K562 (cell line): ENCODE measurements around the gene CTDNEP1. TPM values are rescaled to one million over a fixed set of nuclear protein-coding genes. Genes with fewer than 3 reads are reported as not detected.

Experiments used
- ATAC-seq: fragments of 200-7000 bp; cut with Tn5 transposase; 3 replicates; pipeline ENCODE4 v1.9.1; 2020; ENCODE audit warnings: moderate library complexity
- BruUV-seq: library from RNA; stranded (reverse); fragments of 400-500 nt; replicated peaks from 2 replicates; lab custom pipeline; 2021; lab: Mats Ljungman, UMichigan
- CTCF ChIA-PET: fragments of 300-600 bp; formaldehyde crosslinking; extraction: SDS; loops from one replicate; lab custom pipeline; 2021; ENCODE audit warnings: low intra/inter-chr PET ratio; lab: Yijun Ruan, JAX
- POLR2A ChIA-PET: fragments of 300-600, 350-650 bp; sonication (Branson Sonifier 250); formaldehyde crosslinking; extraction: SDS; loops from one replicate; lab custom pipeline; 2021; ENCODE audit warnings: antibody characterized with exemption, inconsistent platforms; lab: Yijun Ruan, JAX
- DNase-seq, 4 experiments: peaks; one replicate each; pipeline versions ENCODE4 v3.0.0 to v3.0.0-alpha.2; 2011 to 2018; ENCODE audit warnings: low spot score in 3 of 4, mixed read lengths in 3 of 4; ENCODE audit errors: extremely low read depth in 1 of 4
- FAIRE-seq: peaks from 2 replicates; lab custom pipeline; 2011; peaks lifted over from hg19 to GRCh38; lab: Jason Lieb, UNC
- H2AFZ ChIP-seq: 2 replicates; pipeline ENCODE4 v1.6.0; 2011; ENCODE audit warnings: low read depth, low read length, control low read depth, inconsistent platforms
- H3K27ac ChIP-seq: fragments of 200-600 bp; 3 replicates; pipeline ENCODE4 v1.8.0; 2011; ENCODE audit warnings: low read depth, mild to moderate bottlenecking, control low read depth, inconsistent platforms, low read length, moderate library complexity, mixed read lengths; ENCODE audit errors: extremely low read depth
- H3K27me3 ChIP-seq, 2 experiments: fragments of 300-600 bp in 1 of 2; 2 replicates in 1 of 2; 3 replicates in 1 of 2; pipeline versions ENCODE4 v1.6.0 to v1.8.0; 2011; ENCODE audit warnings: inconsistent platforms in 2 of 2, low read length in 2 of 2, mild to moderate bottlenecking in 1 of 2, mixed read lengths in 1 of 2, moderate library complexity in 1 of 2; ENCODE audit not compliant: control insufficient read depth in 2 of 2, insufficient read depth in 2 of 2
- H3K36me3 ChIP-seq: fragments of 300-600 bp; 3 replicates; pipeline ENCODE4 v1.8.0; 2011; ENCODE audit warnings: mild to moderate bottlenecking, low read length, inconsistent platforms; ENCODE audit not compliant: control insufficient read depth, insufficient read depth
- H3K4me1 ChIP-seq, 2 experiments: fragments of 200-600 bp in 1 of 2; replicated peaks in 1 of 2; 2 replicates in 1 of 2; 3 replicates in 1 of 2; pipeline versions ENCODE4 v1.5.1 to v1.8.0; 2011; ENCODE audit warnings: inconsistent platforms in 2 of 2, low read length in 2 of 2, mild to moderate bottlenecking in 1 of 2, mixed read lengths in 1 of 2, moderate library complexity in 1 of 2; ENCODE audit not compliant: control insufficient read depth in 2 of 2, insufficient read depth in 2 of 2
- H3K4me2 ChIP-seq: 2 replicates; pipeline ENCODE4 v1.6.1; 2011; ENCODE audit warnings: low read length, control low read depth, inconsistent platforms, mixed read lengths; ENCODE audit not compliant: insufficient read depth
- H3K4me3 ChIP-seq: fragments of 200-600 bp; sonication (generic), shearing (Covaris generic); 2 replicates; pipeline ENCODE4 v1.5.1; 2016; ENCODE audit warnings: control low read depth, inconsistent platforms
- H3K79me2 ChIP-seq: fragments of 200-600 bp; 3 replicates; pipeline ENCODE4 v1.8.0; 2011; ENCODE audit warnings: low read length, inconsistent platforms; ENCODE audit not compliant: control insufficient read depth, insufficient read depth
- H3K9ac ChIP-seq, 2 experiments: 2 replicates each; pipeline versions ENCODE4 v1.6.0 to v1.6.1; 2011; ENCODE audit warnings: low read depth in 2 of 2, low read length in 2 of 2, control low read depth in 1 of 2, inconsistent platforms in 1 of 2, mild to moderate bottlenecking in 1 of 2, mixed read lengths in 1 of 2; ENCODE audit not compliant: insufficient read depth in 1 of 2
- H3K9me1 ChIP-seq: one replicate; pipeline ENCODE4 v1.6.0; 2011; ENCODE audit warnings: inconsistent platforms, mild to moderate bottlenecking, low read length, moderate library complexity; ENCODE audit not compliant: control insufficient read depth, insufficient read depth
- H3K9me3 ChIP-seq: replicated peaks from 2 replicates; pipeline ENCODE4 v1.5.1; 2011; ENCODE audit warnings: low read depth, low read length, inconsistent platforms; ENCODE audit not compliant: control insufficient read depth, insufficient read depth
- H4K20me1 ChIP-seq: replicated peaks from 2 replicates; pipeline ENCODE4 v1.6.1; 2011; ENCODE audit warnings: low read length, inconsistent platforms, mixed read lengths; ENCODE audit not compliant: control insufficient read depth, insufficient read depth
- BRF1 ChIP-seq: IDR thresholded peaks from 3 replicates; pipeline ENCODE4 v1.6.1; 2011; ENCODE audit warnings: borderline replicate concordance, mild to moderate bottlenecking; ENCODE audit not compliant: insufficient read length; ENCODE audit errors: extremely low read depth
- DNMT1 ChIP-seq: fragments of 450-650 bp; IDR thresholded peaks from 2 replicates; pipeline ENCODE4 v1.6.1; 2016; ENCODE audit warnings: antibody characterized with exemption, mild to moderate bottlenecking
- SP1 ChIP-seq: sonication (generic); formaldehyde crosslinking; IDR thresholded peaks from 2 replicates; pipeline ENCODE4 v1.8.1; 2022; ENCODE audit warnings: mild to moderate bottlenecking, missing genetic modification reagents
- SRSF3 ChIP-seq: fragments of 200-400 bp; formaldehyde crosslinking; IDR thresholded peaks from 2 replicates; pipeline ENCODE4 v1.6.1; 2016; ENCODE audit warnings: mild to moderate bottlenecking, low read length, moderate library complexity; ENCODE audit not compliant: insufficient read depth
- ZBTB43 ChIP-seq: sonication (generic); formaldehyde crosslinking; IDR thresholded peaks from 2 replicates; pipeline ENCODE4 v1.8.0; 2023; ENCODE audit warnings: mild to moderate bottlenecking, missing genetic modification reagents
- ZBTB5 ChIP-seq: fragments of 450-650 bp; IDR thresholded peaks from 2 replicates; pipeline ENCODE4 v1.6.1; 2017; ENCODE audit warnings: antibody characterized with exemption
- ZNF407 ChIP-seq: fragments of 450-650 bp; IDR thresholded peaks from 2 replicates; pipeline ENCODE4 v1.6.1; 2016; ENCODE audit warnings: low read depth
- WGBS: fragments of 100-300 bp; shearing (Covaris generic); methylation state at CpG from one replicate; pipeline ENCODE4 v1.1.6; 2016; ENCODE audit warnings: low coverage, mixed read lengths; ENCODE audit not compliant: insufficient coverage; ENCODE audit errors: missing lambda C conversion rate; 5-methylcytosine and 5-hydroxymethylcytosine counted together
- in situ Hi-C: fragments of 300-500 bp; cut with MboI; formaldehyde crosslinking; loops from 4 replicates; pipeline ENCODE4 v1.15.0; 2018; ENCODE audit warnings: inconsistent platforms, mixed read lengths
- intact Hi-C: fragments of 100-400 bp; cut with micrococcal nuclease; formaldehyde crosslinking; loops from 2 replicates; pipeline ENCODE4 v1.14.2; 2022
- polyA plus RNA-seq, 8 experiments: library from polyadenylated mRNA; depleted of rRNA in 4 of 8; stranded (reverse) in 5 of 8; unstranded in 3 of 8; fragments of >200 nt; fragmentation: Nextera tagmentation in 2 of 8; fragmentation: Illumina TruSeq in 1 of 8; extraction: Ambion mirVana in 2 of 8; extraction: Trizol in 1 of 8; gene quantifications; 2 replicates each; pipeline versions ENCODE4 v1.2.1 to v1.2.3, GENCODE V29; 2011 to 2014; ENCODE audit warnings: inconsistent platforms in 1 of 8, missing spikeins in 1 of 8
- total RNA-seq, 7 experiments: library from RNA; depleted of rRNA in 6 of 7; stranded (reverse); fragments of >200 nt in 6 of 7; fragmentation: Illumina TruSeq in 2 of 7; extraction: Trizol in 2 of 7; gene quantifications; 2 replicates each; pipeline versions ENCODE4 v1.2.1 to v1.2.3, GENCODE V29; 2011 to 2021; ENCODE audit warnings: low replicate concordance in 1 of 7
- TF ChIP-seq, protein P1 (sequence below): sonication (generic); formaldehyde crosslinking; IDR thresholded peaks from 2 replicates; pipeline ENCODE4 v1.8.0; 2022; ENCODE audit warnings: mild to moderate bottlenecking, low read depth, missing genetic modification reagents

The CTDNEP1 gene
- total and polyA plus RNA-seq, 9 of the 15 experiments (the other 6 are each of a cell fraction or from before 2014, with no cell fraction given): 10.7 to 150 (median 28.5) TPM

DNA sequence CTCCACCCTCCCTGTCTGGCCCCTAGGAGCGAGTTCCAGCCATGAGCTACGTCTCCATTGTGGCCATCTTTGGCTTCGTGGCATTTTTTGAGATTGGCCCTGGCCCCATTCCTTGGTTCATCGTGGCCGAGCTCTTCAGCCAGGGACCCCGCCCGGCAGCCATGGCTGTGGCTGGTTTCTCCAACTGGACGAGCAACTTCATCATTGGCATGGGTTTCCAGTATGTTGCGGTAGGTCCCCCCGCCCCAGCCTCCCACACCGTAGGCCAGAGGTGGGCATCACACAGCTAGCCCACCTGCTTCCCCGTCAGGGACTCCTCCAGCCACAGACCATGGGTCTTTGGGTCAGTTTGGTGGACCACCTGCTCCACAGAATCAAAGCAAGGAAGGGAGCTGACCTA is 34.1 kb upstream of the CTDNEP1 start:
- ChIA-PET POLR2A (interaction anchor here (0.6 to 1.8 kb wide), 4 partner anchors 11 to 295 kb away, joined by 3 to 13 read pairs (median 5); no protein-coding TSS in a partner anchor), CTCF (no interaction called here)
- intact Hi-C loops (no loop called here), in situ Hi-C loops (no loop called here)
- ATAC-seq: no peak
- BruUV-seq: no TSS peak
- Histone ChIP-seq H3K4me1 (peaks cover 15 to 48% of the 10 kb centered on the region in 2 experiments; a peak in 4 of 5 replicates), H3K27ac (no peak overlapping the region), H3K27me3 (no peaks in the 10 kb centered on the region), H3K9me1 (no peaks in the 10 kb centered on the region), H3K4me3 (no peak overlapping the region), H3K4me2 (no peak overlapping the region), H3K36me3 (0 out of 3 replicates have a peak, but pooled peaks cover 3% of the 10 kb centered on the region), H3K9me3 (no peaks in the 10 kb centered on the region), H4K20me1 (no peaks in the 10 kb centered on the region; the same call in 1 of the 2 replicates), H3K79me2 (no peaks in the 10 kb centered on the region; the same call in 2 of the 3 replicates), H2AFZ (no peak overlapping the region), H3K9ac (no peak overlapping the region)
- DNase-seq: no peak
- 78% methylated on average over 11 of the region's 12 CpGs for WGBS
- FAIRE-seq: no peak
- TF ChIP-seq ZBTB43 (CRISPR knock-in tag) (no peak), SP1 (no peak), ZBTB5 (no peak), BRF1 (no peak), DNMT1 (no peak), ZNF407 (no peak), SRSF3 (no peak)
- TF ChIP-seq, protein P1, sequence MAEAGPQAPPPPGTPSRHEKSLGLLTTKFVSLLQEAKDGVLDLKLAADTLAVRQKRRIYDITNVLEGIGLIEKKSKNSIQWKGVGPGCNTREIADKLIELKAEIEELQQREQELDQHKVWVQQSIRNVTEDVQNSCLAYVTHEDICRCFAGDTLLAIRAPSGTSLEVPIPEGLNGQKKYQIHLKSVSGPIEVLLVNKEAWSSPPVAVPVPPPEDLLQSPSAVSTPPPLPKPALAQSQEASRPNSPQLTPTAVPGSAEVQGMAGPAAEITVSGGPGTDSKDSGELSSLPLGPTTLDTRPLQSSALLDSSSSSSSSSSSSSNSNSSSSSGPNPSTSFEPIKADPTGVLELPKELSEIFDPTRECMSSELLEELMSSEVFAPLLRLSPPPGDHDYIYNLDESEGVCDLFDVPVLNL (CRISPR knock-in tag): no peak
